GM18951 (cell line): ENCODE data around the gene TP63.
"Not testable (repeated sequence)": the region's sequence is repeated elsewhere in the genome, so short reads cannot be mapped to it uniquely, and the experiment has no call there.

Experiments used
- POLR2A ChIP-seq: IDR thresholded peaks from 4 replicates; pipeline ENCODE4 v1.6.1; 2011; ENCODE audit warnings: mild to moderate bottlenecking; ENCODE audit not compliant: insufficient read length, insufficient read depth; ENCODE audit errors: extremely low read depth
- in situ Hi-C: fragments of 300-500 bp; cut with MboI; formaldehyde crosslinking; loops from one replicate; pipeline ENCODE4 v1.12.0; 2022; ENCODE audit warnings: low sequenced_read_pairs, mixed read lengths, inconsistent platforms; ENCODE audit not compliant: unreplicated experiment

TP63 gene

GRCh38 chr3:189734061-189734460 is 102.9 kb downstream of the TP63 start:
- no peak for TF ChIP-seq POLR2A
- in situ Hi-C loops = no loop called here

DNA sequence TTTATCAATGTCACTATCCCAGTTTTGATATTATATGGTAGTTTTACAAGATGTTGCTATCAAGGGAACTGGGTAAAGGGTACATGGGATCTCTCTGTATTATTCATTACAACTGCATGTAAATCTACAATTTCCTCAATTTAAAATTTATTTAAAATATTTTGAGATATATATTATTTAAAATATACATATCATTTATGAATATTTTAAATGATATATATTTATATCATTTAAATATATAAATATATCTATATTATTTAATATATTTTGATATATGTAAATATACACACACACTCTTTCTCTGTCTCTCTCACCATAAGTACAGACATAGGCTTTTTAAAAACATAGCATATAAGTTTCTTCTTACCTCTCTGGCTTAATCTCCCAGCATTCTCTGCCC is 104.7 kb downstream of the TP63 start:
- TF ChIP-seq POLR2A = no peak
- in situ Hi-C loops = no loop called here

GRCh38 chr3:189737071-189737470 is 105.9 kb downstream of the TP63 start:
- in situ Hi-C loops = no loop called here
- TF ChIP-seq POLR2A = no peak

GRCh38 chr3:189737619-189738018 is 106.4 kb downstream of the TP63 start:
- no peak for TF ChIP-seq POLR2A
- in situ Hi-C loops = no loop called here

DNA sequence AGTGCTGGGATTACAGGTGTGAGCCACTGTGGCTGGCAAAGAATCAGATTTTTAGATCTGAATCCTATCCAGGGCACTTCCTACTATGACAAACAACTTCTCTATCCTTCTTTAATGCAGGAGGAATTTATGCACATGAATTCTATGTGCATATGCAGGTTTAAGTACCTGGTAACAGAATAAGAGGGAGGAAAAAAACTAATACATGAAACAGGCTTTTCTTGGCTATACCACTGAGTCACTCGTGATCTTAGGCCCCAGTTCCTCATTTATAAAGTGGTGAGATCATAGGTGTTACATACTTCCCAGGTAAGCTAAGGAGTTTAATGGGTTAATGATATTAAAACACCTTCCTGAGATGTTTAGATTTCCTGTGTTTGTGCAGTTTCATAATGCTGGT is 108.2 kb downstream of the TP63 start:
- in situ Hi-C loops = no loop called here
- TF ChIP-seq POLR2A = no peak

DNA sequence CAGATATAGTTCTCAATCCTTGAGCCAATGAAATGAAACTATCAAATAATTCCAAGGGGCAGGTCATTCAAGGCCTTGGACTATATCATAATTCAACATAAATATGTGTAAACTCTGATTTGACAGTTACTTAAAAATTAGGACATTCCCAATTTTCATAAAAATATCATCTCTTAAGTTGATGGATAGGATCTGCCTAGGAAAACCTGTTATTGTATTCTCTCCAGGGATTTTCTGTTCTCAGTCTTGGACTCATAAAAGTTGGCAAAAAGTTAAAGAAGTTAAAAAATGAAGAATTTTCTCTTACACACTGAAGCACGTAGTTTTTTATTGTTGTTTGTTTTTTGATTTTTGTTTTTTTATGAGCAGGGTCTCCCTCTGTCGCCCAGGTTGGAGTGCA is 109.0 kb downstream of the TP63 start:
- TF ChIP-seq POLR2A = no peak
- in situ Hi-C loops = no loop called here

- in situ Hi-C loops = no loop called here
- TF ChIP-seq POLR2A = no peak
Measured at GRCh38 chr3:189744235-189744634, 113.0 kb downstream of the TP63 start.

DNA sequence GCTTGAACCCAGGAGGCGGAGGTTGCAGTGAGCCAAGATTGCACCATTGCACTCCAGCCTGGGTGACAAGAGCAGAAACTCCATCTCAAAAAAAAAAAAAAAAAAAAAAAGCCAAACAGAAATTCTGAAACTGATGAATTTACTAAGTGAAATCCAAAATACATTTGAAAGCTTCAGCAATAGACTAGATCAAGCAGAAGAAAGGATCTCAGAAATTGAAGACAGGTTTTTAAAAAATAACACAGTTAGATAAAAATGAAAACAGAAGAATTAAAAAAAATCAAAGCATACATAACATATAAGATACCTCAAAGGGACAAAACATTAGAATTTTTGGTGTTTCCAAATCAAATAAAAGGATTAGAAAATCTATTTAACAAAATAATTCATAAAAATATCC is 114.4 kb downstream of the TP63 start:
- no peak for TF ChIP-seq POLR2A
- in situ Hi-C loops = no loop called here

DNA sequence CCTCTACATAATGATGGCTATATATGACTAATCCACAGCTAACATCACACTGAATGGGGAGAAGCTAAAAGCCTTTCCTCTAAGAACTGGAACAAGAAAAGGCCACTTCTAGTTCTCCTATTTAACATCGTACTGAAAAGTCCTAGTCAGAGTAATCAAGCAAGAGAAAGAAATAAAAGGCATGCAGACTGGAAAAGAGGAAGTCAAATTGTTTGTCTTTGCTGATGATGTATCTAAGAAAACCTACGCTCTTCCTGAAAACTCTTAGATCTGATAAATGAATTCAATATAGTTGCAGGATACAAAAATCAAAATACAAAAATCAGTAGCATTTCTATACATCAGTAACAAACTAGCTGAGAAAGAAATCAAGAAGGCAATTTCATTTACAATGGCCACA is 116.9 kb downstream of the TP63 start:
- no peak for TF ChIP-seq POLR2A
- in situ Hi-C loops = no loop called here

GRCh38 chr3:189750972-189751371 is 119.8 kb downstream of the TP63 start:
- in situ Hi-C loops = not testable (repeated sequence)

- no peak for TF ChIP-seq POLR2A
- in situ Hi-C loops = no loop called here
Measured at GRCh38 chr3:189754356-189754755, 123.2 kb downstream of the TP63 start.

DNA sequence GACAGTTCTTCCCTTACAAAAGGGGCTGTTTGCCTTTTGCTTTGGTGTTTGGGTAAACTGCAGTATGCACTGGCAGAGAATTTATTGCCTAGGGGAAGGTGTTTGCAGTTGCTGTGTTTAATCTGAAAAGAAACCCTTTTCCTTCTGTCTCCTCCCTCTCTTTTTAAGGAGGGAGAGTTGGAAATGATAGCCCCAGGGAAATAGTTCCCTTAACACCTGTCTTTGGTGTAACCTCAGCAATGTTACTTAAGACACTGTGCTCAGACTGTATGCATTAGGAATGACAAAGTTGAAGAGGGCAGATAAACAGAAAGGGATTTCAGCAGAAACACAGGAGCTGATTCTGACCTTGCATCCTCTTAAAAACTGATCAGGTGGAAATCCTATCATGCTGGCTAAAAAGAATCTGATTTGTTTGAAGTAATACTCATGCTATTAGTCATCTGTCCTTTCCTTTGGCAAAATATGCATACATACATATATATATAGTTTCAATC is 125.4 kb downstream of the TP63 start:
- TF ChIP-seq POLR2A = no peak
- in situ Hi-C loops = no loop called here

GRCh38 chr3:189758186-189758585 is 127.0 kb downstream of the TP63 start:
- in situ Hi-C loops = no loop called here
- TF ChIP-seq POLR2A = no peak

DNA sequence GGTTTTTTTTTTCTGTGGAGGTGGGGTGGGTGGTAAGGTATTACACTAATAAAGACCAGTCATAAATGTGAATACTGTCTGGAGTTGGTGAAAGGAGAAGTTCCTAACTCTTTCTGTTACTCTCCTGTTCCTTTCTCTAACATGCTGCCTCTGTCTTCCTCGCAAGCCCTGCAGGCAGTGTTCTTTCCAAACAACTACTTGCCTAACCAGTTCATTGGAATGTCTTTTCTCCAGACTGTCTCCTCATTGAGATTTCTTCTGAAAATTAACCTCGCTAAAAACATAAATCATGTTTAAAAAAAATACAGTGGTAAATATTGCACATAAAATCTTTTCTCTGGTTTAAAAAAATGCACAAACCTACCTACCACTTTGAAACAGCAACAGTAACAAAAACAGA is 135.2 kb downstream of the TP63 start:
- TF ChIP-seq POLR2A = no peak
- in situ Hi-C loops = no loop called here

- no peak for TF ChIP-seq POLR2A
- in situ Hi-C loops = no loop called here
Measured at GRCh38 chr3:189771842-189772450, 140.8 kb downstream of the TP63 start.
